Glutamatergic neuron (in vitro differentiated cells): Measurements from ENCODE around the gene SFXN2. TPM values are rescaled to one million over a fixed set of nuclear protein-coding genes. Genes with fewer than 3 reads are reported as not detected.

ENCODE experiments used
- DNase-seq: peaks from one replicate; pipeline ENCODE4 v3.0.0; 2022
- H3K27ac Mint-ChIP-seq: one replicate; pipeline ENCODE4 v1.8.0; 2020; ENCODE audit warnings: mild to moderate bottlenecking, mixed read lengths, inconsistent platforms; ENCODE audit not compliant: unreplicated experiment
- H3K27me3 Mint-ChIP-seq: one replicate; pipeline ENCODE4 v1.8.0; 2020; ENCODE audit warnings: mild to moderate bottlenecking, moderate library complexity, mixed read lengths, inconsistent platforms; ENCODE audit not compliant: unreplicated experiment
- H3K36me3 Mint-ChIP-seq: one replicate; pipeline ENCODE4 v1.8.0; 2020; ENCODE audit warnings: mild to moderate bottlenecking, mixed read lengths, inconsistent platforms; ENCODE audit not compliant: unreplicated experiment
- H3K4me1 Mint-ChIP-seq: one replicate; pipeline ENCODE4 v1.8.0; 2020; ENCODE audit warnings: mild to moderate bottlenecking, low read depth, mixed read lengths, inconsistent platforms; ENCODE audit not compliant: unreplicated experiment
- H3K4me3 Mint-ChIP-seq: one replicate; pipeline ENCODE4 v1.8.0; 2020; ENCODE audit warnings: mild to moderate bottlenecking, mixed read lengths, inconsistent platforms; ENCODE audit not compliant: unreplicated experiment
- H3K9me3 Mint-ChIP-seq: one replicate; pipeline ENCODE4 v1.8.0; 2020; ENCODE audit warnings: mild to moderate bottlenecking, moderate library complexity, mixed read lengths, inconsistent platforms; ENCODE audit not compliant: unreplicated experiment
- CTCF ChIP-seq: fragments of 200-600 bp; sonication (generic); IDR thresholded peaks from one replicate; pipeline ENCODE4 v1.5.0; 2021; ENCODE audit not compliant: partially characterized antibody, unreplicated experiment
- total RNA-seq: library from RNA; stranded (reverse); fragmentation: NEBNext Ultra II Directional; extraction: Animal tissue kit (Norgen Biotek cat#: 25700); gene quantifications from one replicate; pipeline ENCODE4 v1.2.1, GENCODE V29; 2021; ENCODE audit not compliant: unreplicated experiment

SFXN2 gene
- total RNA-seq, 1 donor from 2014 or later: 5.4 TPM

- no peak overlapping the region for H3K4me3 Mint-ChIP-seq
- no peak for TF ChIP-seq CTCF
- peaks cover 6% of the 10 kb centered on the region for H3K9me3 Mint-ChIP-seq
- peaks cover 6% of the 10 kb centered on the region for H3K27me3 Mint-ChIP-seq
- DNase-seq: no peak
- H3K27ac Mint-ChIP-seq: no peak overlapping the region
- peaks cover 18% of the 10 kb centered on the region for H3K4me1 Mint-ChIP-seq
- H3K36me3 Mint-ChIP-seq: no peaks in the 10 kb centered on the region
Measured at GRCh38 chr10:102775201-102775934, 60.9 kb downstream of the SFXN2 start.

GRCh38 chr10:102775935-102776669 lies 61.7 kb downstream of the SFXN2 start:
- Mint-ChIP-seq H3K4me1 (peaks cover 18% of the 10 kb centered on the region), H3K27ac (no peak overlapping the region), H3K4me3 (peak overlapping the region; percentile 3), H3K36me3 (no peaks in the 10 kb centered on the region), H3K27me3 (peaks cover 6% of the 10 kb centered on the region), H3K9me3 (peaks cover 6% of the 10 kb centered on the region)
- DNase-seq: no peak
- no peak for TF ChIP-seq CTCF

- peak; percentile 41 for DNase-seq
- Mint-ChIP-seq H3K27me3 (peaks cover 9% of the 10 kb centered on the region), H3K9me3 (peaks cover 6% of the 10 kb centered on the region), H3K4me1 (peaks cover 18% of the 10 kb centered on the region), H3K36me3 (no peaks in the 10 kb centered on the region), H3K4me3 (no peak overlapping the region), H3K27ac (no peak overlapping the region)
- no peak for TF ChIP-seq CTCF
Measured at GRCh38 chr10:102776779-102777456, 62.5 kb downstream of the SFXN2 start.

- H3K4me3 Mint-ChIP-seq: no peak overlapping the region
- DNase-seq: no peak
- no peak for TF ChIP-seq CTCF
- peaks cover 18% of the 10 kb centered on the region for H3K4me1 Mint-ChIP-seq
- no peak overlapping the region for H3K27ac Mint-ChIP-seq
- H3K9me3 Mint-ChIP-seq: peaks cover 6% of the 10 kb centered on the region
- H3K27me3 Mint-ChIP-seq: peaks cover 11% of the 10 kb centered on the region
- no peaks in the 10 kb centered on the region for H3K36me3 Mint-ChIP-seq
Measured at GRCh38 chr10:102777711-102778453, 63.4 kb downstream of the SFXN2 start.
